Tibial nerve (tissue), 3 donors: ENCODE measurements around the gene ZNF518B.

Source experiments
- CTCF ChIP-seq, 5 experiments: fragments of 200-600 bp in 3 of 5; fragments of 450-650 bp in 2 of 5; sonication (generic) in 3 of 5; IDR thresholded peaks; one replicate each; pipeline ENCODE4 v1.5.1; 2016 to 2019; ENCODE audit warnings: antibody characterized with exemption in 5 of 5, mild to moderate bottlenecking in 3 of 5, moderate library complexity in 2 of 5
- POLR2A ChIP-seq, 2 donors: fragments of 450-650 bp; IDR thresholded peaks; one replicate each; pipeline ENCODE4 v1.6.1; 2017; ENCODE audit warnings: antibody characterized with exemption in 2 of 2, mild to moderate bottlenecking in 2 of 2, moderate library complexity in 2 of 2

GRCh38 chr4:10502717-10503116, 45.5 kb upstream of the ZNF518B start:
- TF ChIP-seq CTCF (IDR thresholded peaks at IDR 0.05) (no peak), POLR2A (IDR thresholded peaks at IDR 0.05) (no peak)
